Activated CD4-positive, CD25-positive, alpha-beta regulatory T cell treated with anti-CD3 and anti-CD28 coated beads, Interleukin-2, amount 50 U/mL, for 24 hours (primary cell): Measurements from ENCODE around the gene P2RX7.
"Not testable (repeated sequence)": the region's sequence is repeated elsewhere in the genome, so short reads cannot be mapped to it uniquely, and the experiment has no call there.

ENCODE experiments used
- ATAC-seq, 2 donors: fragments of 150-1000 bp; cut with Tn5 transposase; one replicate each; pipeline ENCODE4 v1.10.0; 2021; ENCODE audit warnings: mild to moderate bottlenecking in 1 of 2, moderate library complexity in 1 of 2

The P2RX7 gene

GRCh38 chr12:121176826-121177529, 44.3 kb downstream of the P2RX7 start:
- no peak for ATAC-seq

GRCh38 chr12:121181181-121181580, 48.5 kb downstream of the P2RX7 start:
- no peak for ATAC-seq

- ATAC-seq, result peak; percentile 92 to 96
Measured at GRCh38 chr12:121182222-121182893, 49.7 kb downstream of the P2RX7 start.

- no peak for ATAC-seq
Measured at GRCh38 chr12:121184425-121184824, 51.7 kb downstream of the P2RX7 start.

- no peak for ATAC-seq
Measured at GRCh38 chr12:121184984-121185889, 52.6 kb downstream of the P2RX7 start.

- ATAC-seq, result no peak
Measured at GRCh38 chr12:121186826-121187225, 54.1 kb downstream of the P2RX7 start.

- ATAC-seq, result no peak
Measured at GRCh38 chr12:121187501-121187900, 54.8 kb downstream of the P2RX7 start.

GRCh38 chr12:121188227-121188626, 55.6 kb downstream of the P2RX7 start:
- no peak for ATAC-seq

GRCh38 chr12:121189131-121189530, 56.5 kb downstream of the P2RX7 start:
- ATAC-seq, result no peak

- ATAC-seq, result no peak
Measured at GRCh38 chr12:121189619-121190155, 57.0 kb downstream of the P2RX7 start.

- ATAC-seq, result peak in 1 of 2 donors; percentile 43
Measured at GRCh38 chr12:121190523-121191031, 57.9 kb downstream of the P2RX7 start.

- ATAC-seq, result no peak
Measured at GRCh38 chr12:121191151-121191550, 58.5 kb downstream of the P2RX7 start.

- ATAC-seq, result no peak
Measured at GRCh38 chr12:121196902-121197301, 64.2 kb downstream of the P2RX7 start.

- ATAC-seq, result no peak
Measured at GRCh38 chr12:121198949-121199348, 66.3 kb downstream of the P2RX7 start.

- not testable (repeated sequence) for ATAC-seq
Measured at GRCh38 chr12:121201140-121201539, 68.5 kb downstream of the P2RX7 start.

- no peak for ATAC-seq
Measured at GRCh38 chr12:121202407-121203355, 70.0 kb downstream of the P2RX7 start.

- no peak for ATAC-seq
Measured at GRCh38 chr12:121203482-121203881, 70.8 kb downstream of the P2RX7 start.

GRCh38 chr12:121205491-121205890, 72.8 kb downstream of the P2RX7 start:
- no peak for ATAC-seq

- not testable (repeated sequence) for ATAC-seq
Measured at GRCh38 chr12:121208571-121208970, 75.9 kb downstream of the P2RX7 start.

GRCh38 chr12:121209221-121209620, 76.5 kb downstream of the P2RX7 start:
- no peak for ATAC-seq
